Transverse colon (tissue), 4 donors: ENCODE data around the gene KCNQ2. TPM values are rescaled to one million over a fixed set of nuclear protein-coding genes. Genes with fewer than 3 reads are reported as not detected.

Experiments used
- DNase-seq: peaks from one replicate; pipeline ENCODE4 v3.0.0-alpha.2; 2019
- H3K27ac ChIP-seq, 4 donors: fragments of 200-600 bp; sonication (generic); 2 replicates each; pipeline ENCODE4 v1.5.1; 2016 to 2018; ENCODE audit warnings: inconsistent platforms in 4 of 4
- H3K27me3 ChIP-seq: fragments of 200-600 bp; sonication (generic); 2 replicates; pipeline ENCODE4 v1.5.1; 2017; ENCODE audit warnings: inconsistent platforms
- H3K36me3 ChIP-seq, 4 donors: fragments of 200-600 bp; sonication (generic); 2 replicates each; pipeline ENCODE4 v1.5.1; 2017 to 2019; ENCODE audit warnings: inconsistent platforms in 4 of 4
- H3K4me1 ChIP-seq, 4 donors: fragments of 200-600 bp; sonication (generic); 2 replicates each; pipeline ENCODE4 v1.5.1; 2017 to 2020; ENCODE audit warnings: inconsistent platforms in 4 of 4
- H3K4me3 ChIP-seq, 4 donors: fragments of 200-600 bp; sonication (generic); 1 replicate in 1 of 4; 2 replicates in 3 of 4; pipeline versions ENCODE4 v1.5.1 to v1.6.1; 2017 to 2019; ENCODE audit warnings: inconsistent platforms in 4 of 4
- H3K9me3 ChIP-seq, 2 donors: fragments of 200-600 bp; sonication (generic); 2 replicates each; pipeline ENCODE4 v1.5.1; 2017 to 2019; ENCODE audit warnings: inconsistent platforms in 2 of 2
- CTCF ChIP-seq, 5 experiments: fragments of 200-600 bp in 3 of 5; fragments of 450-650 bp in 2 of 5; sonication (generic) in 3 of 5; IDR thresholded peaks; 1 replicate in 2 of 5; 2 replicates in 3 of 5; pipeline ENCODE4 v1.5.1; 2016 to 2017; ENCODE audit warnings: antibody characterized with exemption in 5 of 5, inconsistent platforms in 3 of 5, mild to moderate bottlenecking in 2 of 5, moderate library complexity in 1 of 5
- EP300 ChIP-seq: sonication (generic); formaldehyde crosslinking; IDR thresholded peaks from one replicate; pipeline ENCODE4 v1.6.1; 2017; ENCODE audit warnings: antibody characterized with exemption, low read depth
- POLR2A ChIP-seq: fragments of 450-650 bp; IDR thresholded peaks from one replicate; pipeline ENCODE4 v1.6.1; 2016; ENCODE audit warnings: antibody characterized with exemption, mild to moderate bottlenecking, moderate library complexity
- POLR2AphosphoS5 ChIP-seq, 3 donors: sonication (generic); formaldehyde crosslinking; IDR thresholded peaks; one replicate each; pipeline ENCODE4 v1.6.1; 2016; ENCODE audit warnings: antibody characterized with exemption in 3 of 3
- WGBS, 2 donors: methylation state at CpG; one replicate each; pipeline ENCODE4 v1.1.5; 2018; ENCODE audit warnings: low coverage in 1 of 2; 5-methylcytosine and 5-hydroxymethylcytosine counted together
- in situ Hi-C, 4 donors: fragments of 200-750 bp; cut with MboI; loops; one replicate each; pipeline versions ENCODE4 v1.15.0 to v1.15.1; 2017; ENCODE audit warnings: low sequenced_read_pairs in 3 of 4, low pct_ligation_motif_present in 1 of 4, low pct_unique_long_range_greater_than_20kb in 1 of 4
- intact Hi-C: fragments of 100-400 bp; cut with DNase I; formaldehyde crosslinking; loops from one replicate; pipeline ENCODE4 v1.15.1; 2023; ENCODE audit warnings: low total_unique reads
- total RNA-seq, 4 donors: library from RNA; depleted of rRNA; stranded (reverse); fragments of >200 nt; gene quantifications; one replicate each; pipeline ENCODE4 v1.1.0, GENCODE V29; 2016

Gene KCNQ2
- total RNA-seq, 4 donors from 2014 or later, result 0.32 to 0.41 (median 0.37) TPM; not detected in 1

GRCh38 chr20:63421094-63421692, 51.3 kb downstream of the KCNQ2 start:
- no peaks in the 10 kb centered on the region for H3K36me3 ChIP-seq
- no peaks in the 10 kb centered on the region for H3K4me1 ChIP-seq
- no peak overlapping the region for H3K27ac ChIP-seq
- no peak for TF ChIP-seq POLR2AphosphoS5 (IDR thresholded peaks at IDR 0.05)
- WGBS, 2 donors, result 75 to 86% methylated on average over 7 to 29 of the region's 29 CpGs
- H3K27me3 ChIP-seq, result peaks cover 19% of the 10 kb centered on the region
- intact Hi-C loops, result no loop called here
- H3K9me3 ChIP-seq, result no peaks in the 10 kb centered on the region
- in situ Hi-C loops, result no loop called here
- no peak overlapping the region for H3K4me3 ChIP-seq
- DNase-seq, result no peak

GRCh38 chr20:63420359-63421093, 51.9 kb downstream of the KCNQ2 start:
- no peak for DNase-seq
- Histone ChIP-seq H3K27me3 (peaks cover 23% of the 10 kb centered on the region), H3K36me3 (no peaks in the 10 kb centered on the region), H3K27ac (no peak overlapping the region), H3K4me3 (no peak overlapping the region), H3K4me1 (no peaks in the 10 kb centered on the region), H3K9me3 (no peaks in the 10 kb centered on the region)
- intact Hi-C loops (no loop called here), in situ Hi-C loops (no loop called here)
- TF ChIP-seq CTCF (IDR thresholded peaks at IDR 0.05) (no peak), POLR2AphosphoS5 (IDR thresholded peaks at IDR 0.05) (no peak), POLR2A (no peak), EP300 (no peak)
- 88 to 100% methylated on average over 2 to 31 of the region's 34 CpGs for WGBS, 2 donors

GRCh38 chr20:63419299-63419698, 53.2 kb downstream of the KCNQ2 start:
- TF ChIP-seq POLR2A (no peak), EP300 (no peak), CTCF (IDR thresholded peaks at IDR 0.05) (no peak), POLR2AphosphoS5 (IDR thresholded peaks at IDR 0.05) (no peak)
- intact Hi-C loops, result no loop called here
- no peaks in the 10 kb centered on the region for H3K9me3 ChIP-seq
- H3K36me3 ChIP-seq, result no peaks in the 10 kb centered on the region
- no peak overlapping the region for H3K27ac ChIP-seq
- H3K4me3 ChIP-seq, result no peak overlapping the region
- no peak for DNase-seq
- peaks cover 32% of the 10 kb centered on the region for H3K27me3 ChIP-seq
- H3K4me1 ChIP-seq, result no peaks in the 10 kb centered on the region
- in situ Hi-C loops, result no loop called here
- WGBS, 2 donors, result 86% methylated on average over 23 of the region's 24 CpGs; no CpG with 5 or more reads in 1 of the 2 donors

- in situ Hi-C loops, result no loop called here
Measured at GRCh38 chr20:63418617-63419016, 53.8 kb downstream of the KCNQ2 start.

More at GRCh38 chr20:63418617-63419016, 53.8 kb downstream of the KCNQ2 start:
- no peak overlapping the region for H3K27ac ChIP-seq
- no peak for DNase-seq
- H3K27me3 ChIP-seq, result peaks cover 32% of the 10 kb centered on the region
- H3K36me3 ChIP-seq, result no peaks in the 10 kb centered on the region
- intact Hi-C loops, result no loop called here
- no peak for TF ChIP-seq POLR2AphosphoS5 (IDR thresholded peaks at IDR 0.05)
- no peak for TF ChIP-seq CTCF (IDR thresholded peaks at IDR 0.05)
- no peak for TF ChIP-seq EP300
- no peak for TF ChIP-seq POLR2A
- no peaks in the 10 kb centered on the region for H3K4me1 ChIP-seq
- WGBS, 2 donors, result 77% methylated on average over 6 of the region's 16 CpGs; no CpG with 5 or more reads in 1 of the 2 donors
- no peak overlapping the region for H3K4me3 ChIP-seq
- H3K9me3 ChIP-seq, result no peaks in the 10 kb centered on the region
